B cell (primary cell): Measurements from ENCODE around the gene MIGA1. TPM values are rescaled to one million over a fixed set of nuclear protein-coding genes. Genes with fewer than 3 reads are reported as not detected.

Source experiments
- ATAC-seq: fragments of 200-7000 bp; cut with Tn5 transposase; one replicate; pipeline ENCODE4 v1.10.0; 2021; ENCODE audit warnings: low read depth, mild to moderate bottlenecking, moderate number of reproducible peaks, moderate library complexity
- CTCF ChIA-PET: fragments of 350-600 bp; sonication (Branson Sonifier 250); formaldehyde crosslinking; loops from one replicate; lab custom pipeline; 2021; ENCODE audit warnings: antibody characterized with exemption, inconsistent platforms; lab: Charles Lee
- POLR2A ChIA-PET: fragments of 350-600 bp; sonication (Branson Sonifier 250); formaldehyde crosslinking; loops from one replicate; lab custom pipeline; 2021; ENCODE audit warnings: antibody characterized with exemption; lab: Charles Lee
- DNase-seq: peaks from one replicate; pipeline ENCODE4 v3.0.0; 2013
- H2AFZ ChIP-seq: 2 replicates; pipeline ENCODE4 v1.6.1; 2012; ENCODE audit warnings: mild to moderate bottlenecking, low read depth, low read length; ENCODE audit not compliant: insufficient read depth, poor library complexity, severe bottlenecking
- H3K27ac ChIP-seq, 2 donors: 1 replicate in 1 of 2; 2 replicates in 1 of 2; pipeline ENCODE4 v1.5.1; 2012 to 2013; ENCODE audit warnings: low read length in 2 of 2, mild to moderate bottlenecking in 2 of 2, moderate library complexity in 1 of 2
- H3K27me3 ChIP-seq, 4 experiments: fragments of 200-600 bp in 1 of 4; sonication (generic) in 1 of 4; replicated peaks in 1 of 4; 1 replicate in 2 of 4; 2 replicates in 2 of 4; pipeline versions ENCODE4 v1.6.1 to v1.7.0; 2013 to 2016; ENCODE audit warnings: low read length in 3 of 4, mild to moderate bottlenecking in 2 of 4, mixed read lengths in 1 of 4, moderate library complexity in 1 of 4; ENCODE audit not compliant: insufficient read depth in 4 of 4, control insufficient read depth in 3 of 4; ENCODE audit errors: control extremely low read depth in 1 of 4
- H3K36me3 ChIP-seq, 2 experiments: replicated peaks in 1 of 2; 1 replicate in 1 of 2; 2 replicates in 1 of 2; pipeline versions ENCODE4 v1.6.1 to v1.7.1; 2013; ENCODE audit warnings: low read length in 1 of 2; ENCODE audit not compliant: insufficient read depth in 2 of 2, control insufficient read depth in 1 of 2; ENCODE audit errors: control extremely low read depth in 1 of 2, extremely low read depth in 1 of 2
- H3K4me1 ChIP-seq, 2 donors: fragments of 200-600 bp in 1 of 2; sonication (generic) in 1 of 2; 1 replicate in 1 of 2; 2 replicates in 1 of 2; pipeline versions ENCODE4 v1.5.1 to v1.6.1; 2013 to 2017; ENCODE audit warnings: low read length in 2 of 2; ENCODE audit not compliant: control insufficient read depth in 2 of 2, insufficient read depth in 2 of 2
- H3K4me2 ChIP-seq: replicated peaks from 2 replicates; pipeline ENCODE3; 2012; ENCODE audit warnings: mild to moderate bottlenecking, low read depth, low read length; ENCODE audit not compliant: poor library complexity, severe bottlenecking
- H3K4me3 ChIP-seq, 5 experiments: fragments of 200-600 bp in 1 of 5; sonication (generic) in 1 of 5; 1 replicate in 3 of 5; 2 replicates in 2 of 5; pipeline versions ENCODE4 v1.5.1 to v1.7.0; 2011 to 2016; ENCODE audit warnings: low read length in 4 of 5, mild to moderate bottlenecking in 4 of 5, low read depth in 2 of 5, control low read depth in 1 of 5, moderate library complexity in 1 of 5; ENCODE audit not compliant: insufficient read depth in 1 of 5; ENCODE audit errors: control extremely low read depth in 1 of 5, extremely low read depth in 1 of 5
- H3K79me2 ChIP-seq: fragments of 200-600 bp; sonication (generic); one replicate; pipeline ENCODE4 v1.6.0; 2016; ENCODE audit warnings: low read length; ENCODE audit not compliant: control insufficient read depth, insufficient read depth
- H3K9ac ChIP-seq: fragments of 200-600 bp; sonication (generic); 2 replicates; pipeline ENCODE4 v1.6.1; 2017; ENCODE audit warnings: mild to moderate bottlenecking, low read length, moderate library complexity
- H3K9me3 ChIP-seq, 3 donors: one replicate each; pipeline versions ENCODE4 v1.6.1 to v1.7.1; 2013; ENCODE audit warnings: low read length in 2 of 3; ENCODE audit not compliant: control insufficient read depth in 2 of 3, insufficient read depth in 1 of 3; ENCODE audit errors: control extremely low read depth in 1 of 3
- H4K20me1 ChIP-seq: 2 replicates; pipeline ENCODE4 v1.6.0; 2012; ENCODE audit warnings: mild to moderate bottlenecking, low read length; ENCODE audit not compliant: insufficient read depth, control insufficient read depth, poor library complexity, severe bottlenecking
- H3K27ac Mint-ChIP-seq: one replicate; pipeline ENCODE4 v1.8.0; 2021; ENCODE audit warnings: mixed read lengths
- H3K27me3 Mint-ChIP-seq: one replicate; pipeline ENCODE4 v1.8.0; 2021; ENCODE audit warnings: mixed read lengths
- H3K4me1 Mint-ChIP-seq: one replicate; pipeline ENCODE4 v1.8.0; 2021; ENCODE audit warnings: mixed read lengths
- H3K4me3 Mint-ChIP-seq: one replicate; pipeline ENCODE4 v1.8.0; 2021; ENCODE audit warnings: mixed read lengths
- H3K9me3 Mint-ChIP-seq: one replicate; pipeline ENCODE4 v1.8.0; 2022; ENCODE audit warnings: mixed read lengths; ENCODE audit not compliant: insufficient read depth
- EZH2 ChIP-seq: IDR thresholded peaks from 2 replicates; pipeline ENCODE4 v1.6.1; 2012; ENCODE audit warnings: borderline replicate concordance, low read depth, mild to moderate bottlenecking, moderate library complexity, low read length; ENCODE audit not compliant: insufficient read depth, poor library complexity, severe bottlenecking
- WGBS: methylation state at CpG from one replicate; pipeline ENCODE4 v1.1.5; 2013; ENCODE audit warnings: missing lambda C conversion rate; ENCODE audit not compliant: insufficient coverage; 5-methylcytosine and 5-hydroxymethylcytosine counted together
- intact Hi-C: fragments of 100-400 bp; cut with micrococcal nuclease; formaldehyde crosslinking; loops from one replicate; pipeline ENCODE4 v1.10.0; 2022
- polyA plus RNA-seq: library from polyadenylated mRNA; depleted of rRNA; stranded (reverse); fragments of >200 nt; gene quantifications from 2 replicates; pipeline ENCODE4 v1.2.3, GENCODE V29; 2012
- total RNA-seq, 2 donors: library from RNA; stranded (reverse); fragments of 120-200 nt in 1 of 2; gene quantifications; 1 replicate in 1 of 2; 2 replicates in 1 of 2; pipeline versions ENCODE4 v1.2.3 to v1.2.4, GENCODE V29; 2013 to 2022
- TF ChIP-seq, protein P1 (sequence below): fragments of 200-600 bp; IDR thresholded peaks from one replicate; pipeline ENCODE4 v1.8.0; 2022; ENCODE audit warnings: antibody characterized with exemption, mild to moderate bottlenecking

Gene MIGA1
- total and polyA plus RNA-seq, 2 donors (not counting 1 experiment from before 2014, with no cell fraction given): 5.0 to 18.0 TPM

DNA sequence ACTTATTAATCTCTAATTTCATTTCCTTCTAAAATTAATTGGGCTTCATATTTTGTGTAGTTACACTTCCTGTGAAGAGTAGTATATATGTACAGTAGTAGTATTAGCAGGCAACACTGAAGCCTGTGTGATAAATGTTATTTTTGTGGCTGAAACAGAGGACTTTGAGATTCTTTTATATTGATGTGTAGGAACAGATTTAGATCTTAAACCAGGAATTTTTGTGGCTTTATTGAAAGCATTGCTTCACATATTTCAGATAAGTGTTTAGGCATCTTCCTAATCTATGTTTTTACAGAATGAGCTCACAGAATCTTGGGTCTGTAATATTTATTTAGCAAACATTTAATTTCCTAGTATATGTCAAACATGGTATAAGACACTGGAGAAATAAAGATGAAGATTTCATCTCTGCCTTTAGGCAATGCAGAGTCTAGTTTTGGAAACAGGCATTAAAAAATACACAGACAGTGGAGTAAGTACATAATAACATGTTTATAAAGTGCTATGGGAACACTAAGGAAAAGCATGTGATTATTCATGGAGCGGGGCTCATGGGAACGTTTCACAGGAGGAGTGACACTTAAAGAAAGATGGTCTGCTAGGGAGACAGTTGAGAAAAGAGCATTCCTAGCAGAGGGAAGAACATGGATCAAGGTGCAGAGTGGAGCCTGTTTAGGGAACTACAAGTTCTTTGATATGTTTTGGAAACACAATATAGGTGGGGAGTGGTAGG is 52.7 kb downstream of the MIGA1 start:
- WGBS: 70% methylated on average over 2 of the region's 2 CpGs
- H3K27me3 ChIP-seq: no peaks in the 10 kb centered on the region
- H3K27ac Mint-ChIP-seq: no peak overlapping the region
- no peak overlapping the region for H3K9ac ChIP-seq
- no peaks in the 10 kb centered on the region for H3K4me1 Mint-ChIP-seq
- no peaks in the 10 kb centered on the region for H3K9me3 Mint-ChIP-seq
- no peaks in the 10 kb centered on the region for H3K4me1 ChIP-seq
- TF ChIP-seq, protein P1, sequence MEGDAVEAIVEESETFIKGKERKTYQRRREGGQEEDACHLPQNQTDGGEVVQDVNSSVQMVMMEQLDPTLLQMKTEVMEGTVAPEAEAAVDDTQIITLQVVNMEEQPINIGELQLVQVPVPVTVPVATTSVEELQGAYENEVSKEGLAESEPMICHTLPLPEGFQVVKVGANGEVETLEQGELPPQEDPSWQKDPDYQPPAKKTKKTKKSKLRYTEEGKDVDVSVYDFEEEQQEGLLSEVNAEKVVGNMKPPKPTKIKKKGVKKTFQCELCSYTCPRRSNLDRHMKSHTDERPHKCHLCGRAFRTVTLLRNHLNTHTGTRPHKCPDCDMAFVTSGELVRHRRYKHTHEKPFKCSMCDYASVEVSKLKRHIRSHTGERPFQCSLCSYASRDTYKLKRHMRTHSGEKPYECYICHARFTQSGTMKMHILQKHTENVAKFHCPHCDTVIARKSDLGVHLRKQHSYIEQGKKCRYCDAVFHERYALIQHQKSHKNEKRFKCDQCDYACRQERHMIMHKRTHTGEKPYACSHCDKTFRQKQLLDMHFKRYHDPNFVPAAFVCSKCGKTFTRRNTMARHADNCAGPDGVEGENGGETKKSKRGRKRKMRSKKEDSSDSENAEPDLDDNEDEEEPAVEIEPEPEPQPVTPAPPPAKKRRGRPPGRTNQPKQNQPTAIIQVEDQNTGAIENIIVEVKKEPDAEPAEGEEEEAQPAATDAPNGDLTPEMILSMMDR: no peak
- TF ChIP-seq EZH2: no peak
- no peaks in the 10 kb centered on the region for H3K9me3 ChIP-seq
- H3K27me3 Mint-ChIP-seq: no peaks in the 10 kb centered on the region
- ATAC-seq (no peak), DNase-seq (no peak)
- ChIA-PET CTCF (no interaction called here), POLR2A (no interaction called here)
- H2AFZ ChIP-seq: no peak overlapping the region
- no peaks in the 10 kb centered on the region for H4K20me1 ChIP-seq
- H3K4me3 ChIP-seq: no peak overlapping the region
- no peak overlapping the region for H3K27ac ChIP-seq
- H3K4me2 ChIP-seq: no peak overlapping the region
- H3K36me3 ChIP-seq: peaks cover 0 to 48% of the 10 kb centered on the region in 2 experiments
- peaks cover 7% of the 10 kb centered on the region for H3K79me2 ChIP-seq
- intact Hi-C loops: no loop called here
- no peak overlapping the region for H3K4me3 Mint-ChIP-seq

DNA sequence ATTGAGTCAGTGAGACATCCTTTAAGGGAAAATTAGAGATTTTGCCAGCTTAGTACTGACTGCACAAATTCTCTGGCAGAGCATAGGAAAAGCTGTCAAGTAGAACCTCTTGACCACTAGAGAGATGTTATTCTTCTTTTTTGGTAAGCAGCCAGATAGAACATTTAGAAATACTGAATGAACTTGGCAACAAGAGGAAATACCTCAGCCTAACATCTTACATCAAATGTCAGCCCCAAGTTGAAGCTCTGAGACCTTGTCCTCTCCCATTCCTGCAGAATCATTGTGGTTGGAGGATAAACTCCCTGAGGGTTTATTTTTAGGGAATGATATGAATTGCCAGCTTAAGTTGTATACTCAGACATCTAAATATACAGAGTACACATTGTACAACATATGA is 53.5 kb downstream of the MIGA1 start:
- no peaks in the 10 kb centered on the region for H4K20me1 ChIP-seq
- POLR2A ChIA-PET: no interaction called here
- peaks cover 1 to 44% of the 10 kb centered on the region in 2 experiments for H3K36me3 ChIP-seq
- H2AFZ ChIP-seq: no peak overlapping the region
- CTCF ChIA-PET: no interaction called here
- no peak for ATAC-seq
- H3K4me3 Mint-ChIP-seq: no peak overlapping the region
- H3K27me3 ChIP-seq: no peaks in the 10 kb centered on the region
- no peak overlapping the region for H3K4me3 ChIP-seq
- H3K27ac ChIP-seq: no peak overlapping the region
- H3K4me1 Mint-ChIP-seq: no peaks in the 10 kb centered on the region
- no peaks in the 10 kb centered on the region for H3K9me3 ChIP-seq
- H3K79me2 ChIP-seq: peaks cover 3% of the 10 kb centered on the region
- H3K4me2 ChIP-seq: no peak overlapping the region
- no peaks in the 10 kb centered on the region for H3K4me1 ChIP-seq
- no peak overlapping the region for H3K27ac Mint-ChIP-seq
- intact Hi-C loops: no loop called here
- H3K27me3 Mint-ChIP-seq: no peaks in the 10 kb centered on the region
- TF ChIP-seq, protein P1: no peak
- no peak for TF ChIP-seq EZH2
- no peak overlapping the region for H3K9ac ChIP-seq
- DNase-seq: no peak
- H3K9me3 Mint-ChIP-seq: no peaks in the 10 kb centered on the region
